GM12801 (cell line): ENCODE data around the gene BTBD9.

Experiments used
- TF ChIP-seq, protein P1 (sequence below): IDR thresholded peaks from one replicate; pipeline ENCODE4 v1.5.1; 2011; ENCODE audit warnings: control low read depth; ENCODE audit not compliant: insufficient read length; ENCODE audit errors: extremely low read depth

Gene BTBD9

DNA sequence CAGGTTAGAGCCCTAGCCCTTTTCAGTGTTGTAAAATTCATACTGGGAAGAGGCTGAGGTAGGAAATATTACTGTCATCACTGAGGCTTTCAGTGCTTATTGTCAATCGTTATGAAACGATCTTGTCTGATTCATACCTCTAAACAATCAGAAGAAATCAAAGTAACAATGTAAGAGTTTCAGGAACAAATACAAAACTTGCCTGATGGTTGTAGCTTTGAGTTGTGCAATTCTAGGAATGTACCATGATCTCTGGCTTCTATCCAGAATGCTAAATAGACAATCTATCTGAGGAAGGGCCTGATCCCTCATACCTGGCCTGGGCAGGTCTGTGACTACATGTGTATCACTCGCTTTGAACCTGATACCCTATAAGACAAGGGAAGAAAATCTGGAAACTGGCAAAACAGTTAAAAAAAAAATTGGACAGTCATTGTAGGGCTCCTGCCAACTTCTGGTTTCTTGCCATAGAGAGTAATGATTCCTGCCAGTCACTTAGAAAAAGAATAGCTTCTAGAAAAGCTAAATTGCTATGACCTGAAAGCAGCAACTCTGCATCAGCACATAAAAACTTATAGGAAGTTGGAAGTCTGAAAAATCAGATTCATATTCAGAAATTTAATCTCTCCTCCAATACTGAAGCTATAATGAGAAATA, 234.7 kb downstream of the BTBD9 start:
- TF ChIP-seq, protein P1, sequence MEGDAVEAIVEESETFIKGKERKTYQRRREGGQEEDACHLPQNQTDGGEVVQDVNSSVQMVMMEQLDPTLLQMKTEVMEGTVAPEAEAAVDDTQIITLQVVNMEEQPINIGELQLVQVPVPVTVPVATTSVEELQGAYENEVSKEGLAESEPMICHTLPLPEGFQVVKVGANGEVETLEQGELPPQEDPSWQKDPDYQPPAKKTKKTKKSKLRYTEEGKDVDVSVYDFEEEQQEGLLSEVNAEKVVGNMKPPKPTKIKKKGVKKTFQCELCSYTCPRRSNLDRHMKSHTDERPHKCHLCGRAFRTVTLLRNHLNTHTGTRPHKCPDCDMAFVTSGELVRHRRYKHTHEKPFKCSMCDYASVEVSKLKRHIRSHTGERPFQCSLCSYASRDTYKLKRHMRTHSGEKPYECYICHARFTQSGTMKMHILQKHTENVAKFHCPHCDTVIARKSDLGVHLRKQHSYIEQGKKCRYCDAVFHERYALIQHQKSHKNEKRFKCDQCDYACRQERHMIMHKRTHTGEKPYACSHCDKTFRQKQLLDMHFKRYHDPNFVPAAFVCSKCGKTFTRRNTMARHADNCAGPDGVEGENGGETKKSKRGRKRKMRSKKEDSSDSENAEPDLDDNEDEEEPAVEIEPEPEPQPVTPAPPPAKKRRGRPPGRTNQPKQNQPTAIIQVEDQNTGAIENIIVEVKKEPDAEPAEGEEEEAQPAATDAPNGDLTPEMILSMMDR = no peak

DNA sequence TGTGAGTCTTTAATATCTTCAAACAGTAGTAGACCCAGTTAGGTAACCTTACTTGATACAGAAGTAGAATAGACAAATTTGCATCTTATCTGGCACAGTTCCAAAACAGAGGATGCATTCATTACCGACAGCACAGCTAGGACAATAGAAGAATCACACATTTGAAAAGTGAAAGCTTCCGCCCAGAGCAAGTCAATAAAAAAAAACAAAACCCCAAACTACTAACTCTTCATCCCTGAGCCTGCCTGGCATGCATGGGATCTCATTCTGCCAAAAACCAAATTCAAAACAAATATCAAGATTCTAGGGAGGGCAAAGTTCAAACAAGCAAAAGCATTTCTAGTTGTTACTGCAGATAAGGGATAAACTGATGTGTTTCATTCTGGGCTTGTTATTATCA, 235.4 kb downstream of the BTBD9 start:
- TF ChIP-seq, protein P1 = no peak

DNA sequence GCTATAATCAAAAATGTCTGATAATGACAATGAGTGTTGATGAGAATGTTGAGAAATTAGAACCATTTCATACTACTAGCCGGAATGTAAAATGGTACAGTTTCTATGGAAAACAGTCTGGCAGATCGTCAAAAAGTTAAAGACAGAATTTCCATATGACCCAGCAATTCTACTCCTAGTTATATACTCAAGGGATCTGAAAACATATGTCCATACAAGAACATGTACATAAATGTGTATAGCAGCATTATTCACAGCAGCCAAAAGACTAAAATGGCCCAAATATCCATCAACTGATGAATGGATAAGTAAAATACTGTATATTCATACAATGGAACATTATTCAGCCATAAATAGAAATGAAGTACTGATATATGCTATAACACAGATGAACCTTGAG, 236.2 kb downstream of the BTBD9 start:
- TF ChIP-seq, protein P1 = no peak

DNA sequence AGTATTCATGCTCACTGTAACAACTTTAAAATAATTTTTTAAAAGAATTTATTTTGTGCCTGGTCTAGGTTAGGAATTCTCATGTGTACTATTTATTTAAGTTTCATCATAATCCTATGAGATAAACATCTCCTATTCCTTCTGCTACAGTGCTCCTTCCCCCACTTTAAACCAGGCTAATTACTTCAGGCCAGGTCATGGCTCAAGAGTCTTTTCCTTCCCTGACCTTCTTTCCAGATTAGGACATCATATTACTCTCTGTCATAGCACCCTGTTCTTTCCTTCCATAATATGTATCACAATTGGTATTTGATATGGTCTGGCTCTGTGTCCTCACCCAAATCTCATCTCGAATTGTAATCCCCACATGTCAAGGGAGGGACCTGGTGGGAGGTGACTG, 239.0 kb downstream of the BTBD9 start:
- TF ChIP-seq, protein P1 = no peak

DNA sequence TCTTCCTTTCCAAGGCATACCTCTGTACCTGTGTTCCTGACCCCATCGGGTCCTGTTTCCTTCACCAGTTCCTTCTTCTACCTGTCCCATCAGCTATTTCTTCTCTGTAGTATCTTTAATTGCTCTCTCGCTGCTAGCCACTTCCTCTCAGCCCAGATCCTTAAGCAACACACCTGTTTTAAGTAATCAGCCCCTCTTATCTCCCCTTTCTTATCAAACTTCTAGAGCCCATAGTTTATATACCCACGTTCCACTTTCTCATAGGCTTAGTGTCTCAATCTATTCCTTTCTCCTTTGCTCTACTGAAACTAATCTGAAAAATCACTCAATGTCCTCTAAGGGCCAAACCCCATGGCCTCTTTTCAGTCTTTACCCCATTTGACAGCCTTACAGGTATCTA, 239.6 kb downstream of the BTBD9 start:
- TF ChIP-seq, protein P1 = no peak

GRCh38 chr6:38396209-38396608, 243.5 kb downstream of the BTBD9 start:
- TF ChIP-seq, protein P1 = no peak

GRCh38 chr6:38393986-38394385, 245.7 kb downstream of the BTBD9 start:
- TF ChIP-seq, protein P1 = no peak
